Measurements from ENCODE around the gene PLA2G15. TPM values are rescaled to one million over a fixed set of nuclear protein-coding genes. Genes with fewer than 3 reads are reported as not detected.
A peak's percentile ranks its signal among the peaks of the same experiment; 100 is the strongest.

Gene PLA2G15
- total RNA-seq, 6 experiments from 2014 or later: 40.1 to 47.4 (median 44.4) TPM

DNA sequence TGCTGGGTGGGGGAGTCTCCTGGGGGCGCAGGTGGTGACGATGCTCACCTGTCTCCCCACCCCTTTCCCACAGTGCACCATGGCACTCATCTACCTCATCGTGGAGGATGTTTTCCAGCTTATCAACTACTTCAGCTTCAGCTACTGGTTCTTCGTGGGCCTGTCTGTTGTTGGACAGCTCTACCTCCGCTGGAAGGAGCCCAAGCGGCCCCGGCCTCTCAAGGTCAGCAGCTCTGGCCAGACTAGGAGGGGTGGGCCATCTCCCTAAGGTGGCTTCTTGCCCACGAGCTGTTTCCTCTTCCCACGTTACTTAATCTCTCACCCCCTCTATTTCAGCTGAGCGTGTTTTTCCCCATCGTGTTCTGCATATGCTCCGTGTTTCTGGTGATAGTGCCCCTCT is 51.1 kb downstream of the PLA2G15 start:
- no peak for DNase-seq
- TF ChIP-seq, protein P1, sequence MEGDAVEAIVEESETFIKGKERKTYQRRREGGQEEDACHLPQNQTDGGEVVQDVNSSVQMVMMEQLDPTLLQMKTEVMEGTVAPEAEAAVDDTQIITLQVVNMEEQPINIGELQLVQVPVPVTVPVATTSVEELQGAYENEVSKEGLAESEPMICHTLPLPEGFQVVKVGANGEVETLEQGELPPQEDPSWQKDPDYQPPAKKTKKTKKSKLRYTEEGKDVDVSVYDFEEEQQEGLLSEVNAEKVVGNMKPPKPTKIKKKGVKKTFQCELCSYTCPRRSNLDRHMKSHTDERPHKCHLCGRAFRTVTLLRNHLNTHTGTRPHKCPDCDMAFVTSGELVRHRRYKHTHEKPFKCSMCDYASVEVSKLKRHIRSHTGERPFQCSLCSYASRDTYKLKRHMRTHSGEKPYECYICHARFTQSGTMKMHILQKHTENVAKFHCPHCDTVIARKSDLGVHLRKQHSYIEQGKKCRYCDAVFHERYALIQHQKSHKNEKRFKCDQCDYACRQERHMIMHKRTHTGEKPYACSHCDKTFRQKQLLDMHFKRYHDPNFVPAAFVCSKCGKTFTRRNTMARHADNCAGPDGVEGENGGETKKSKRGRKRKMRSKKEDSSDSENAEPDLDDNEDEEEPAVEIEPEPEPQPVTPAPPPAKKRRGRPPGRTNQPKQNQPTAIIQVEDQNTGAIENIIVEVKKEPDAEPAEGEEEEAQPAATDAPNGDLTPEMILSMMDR (IDR thresholded peaks at IDR 0.05): no peak
- H3K4me3 Mint-ChIP-seq: no peak overlapping the region
- H3K9me3 Mint-ChIP-seq: no peaks in the 10 kb centered on the region
- H3K27ac Mint-ChIP-seq: no peak overlapping the region; the same call in 1 of the 2 replicates
- peaks cover 48% of the 10 kb centered on the region for H3K4me1 Mint-ChIP-seq (ENCODE audit: low read depth)
- H3K36me3 Mint-ChIP-seq (ENCODE audit: low read depth): peaks cover 33% of the 10 kb centered on the region
- H3K27me3 Mint-ChIP-seq (ENCODE audit: insufficient read depth): no peaks in the 10 kb centered on the region; the same call in 1 of the 2 replicates

DNA sequence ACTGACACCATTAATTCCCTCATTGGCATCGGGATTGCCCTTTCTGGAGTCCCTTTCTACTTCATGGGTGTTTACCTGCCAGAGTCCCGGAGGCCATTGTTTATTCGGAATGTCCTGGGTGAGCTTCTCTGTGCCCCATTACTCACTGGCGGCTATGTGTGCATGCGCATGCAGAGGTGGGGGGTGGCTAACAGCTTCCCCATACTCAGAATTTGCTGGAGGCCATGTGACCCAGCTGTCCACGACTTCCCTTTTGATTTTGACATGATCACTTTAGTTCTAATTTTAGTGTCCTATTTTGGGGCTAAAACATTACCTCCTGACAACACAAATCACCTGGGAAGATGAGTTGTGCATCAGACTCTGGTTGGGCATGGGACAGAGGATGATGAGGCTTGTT is 51.5 kb downstream of the PLA2G15 start:
- Mint-ChIP-seq H3K27me3 (ENCODE audit: insufficient read depth) (no peaks in the 10 kb centered on the region; the same call in 1 of the 2 replicates), H3K9me3 (no peaks in the 10 kb centered on the region), H3K4me3 (no peak overlapping the region), H3K36me3 (ENCODE audit: low read depth) (peaks cover 32% of the 10 kb centered on the region), H3K4me1 (ENCODE audit: low read depth) (peaks cover 48% of the 10 kb centered on the region), H3K27ac (peak overlapping the region; percentile 45; the same call in 1 of the 2 replicates)
- TF ChIP-seq, protein P1 (IDR thresholded peaks at IDR 0.05): no peak
- DNase-seq: no peak

DNA sequence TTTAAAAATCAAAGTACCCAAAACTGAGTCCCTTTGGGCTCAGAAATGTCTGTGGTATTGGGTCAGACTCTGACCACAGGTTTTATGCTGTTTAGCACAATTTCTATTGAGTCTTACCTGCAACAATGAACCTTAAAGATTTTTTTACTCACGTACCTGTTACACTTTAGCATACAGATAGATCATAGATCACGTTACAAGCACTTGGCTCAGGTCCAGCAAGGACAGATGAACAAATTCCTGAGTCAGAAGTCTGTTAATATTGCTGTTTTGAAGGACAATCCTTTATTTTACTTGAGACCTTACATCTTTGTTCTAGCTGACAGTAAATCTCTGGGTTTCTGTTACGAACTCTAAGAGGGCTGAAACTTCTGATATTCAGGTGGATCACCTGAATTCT is 52.7 kb downstream of the PLA2G15 start:
- Mint-ChIP-seq H3K4me1 (ENCODE audit: low read depth) (peaks cover 48% of the 10 kb centered on the region), H3K27me3 (ENCODE audit: insufficient read depth) (no peaks in the 10 kb centered on the region; the same call in 1 of the 2 replicates), H3K9me3 (no peaks in the 10 kb centered on the region), H3K27ac (peak overlapping the region; percentile 81), H3K4me3 (no peak overlapping the region), H3K36me3 (ENCODE audit: low read depth) (peaks cover 41% of the 10 kb centered on the region)
- DNase-seq: no peak
- TF ChIP-seq, protein P1 (IDR thresholded peaks at IDR 0.05): no peak

DNA sequence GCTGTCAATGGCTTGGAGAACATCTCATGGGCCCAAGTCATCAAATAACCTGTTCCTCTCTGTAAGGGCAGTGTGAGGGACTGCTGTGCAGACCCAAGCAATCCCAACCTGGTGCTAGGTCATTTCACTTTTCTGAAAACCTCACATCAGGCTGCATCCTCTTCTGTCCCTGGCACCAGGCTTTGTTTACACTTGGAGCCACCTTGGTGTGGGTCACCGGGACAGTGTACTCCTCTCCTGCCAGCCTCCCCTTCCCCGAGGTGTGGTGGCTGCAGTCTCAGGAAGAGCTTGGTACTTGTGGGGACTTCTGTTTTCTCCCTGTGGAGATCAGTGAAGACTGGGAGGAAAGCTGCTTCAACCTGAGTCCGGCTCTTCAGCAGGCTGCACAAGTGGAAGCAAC is 53.1 kb downstream of the PLA2G15 start:
- TF ChIP-seq, protein P1 (IDR thresholded peaks at IDR 0.05): no peak
- H3K36me3 Mint-ChIP-seq (ENCODE audit: low read depth): peaks cover 40% of the 10 kb centered on the region
- peak overlapping the region; percentile 81 for H3K27ac Mint-ChIP-seq
- H3K9me3 Mint-ChIP-seq: no peaks in the 10 kb centered on the region
- H3K4me3 Mint-ChIP-seq: peak overlapping the region; percentile 43; the same call in 1 of the 2 replicates
- no peak for DNase-seq
- H3K4me1 Mint-ChIP-seq (ENCODE audit: low read depth): peaks cover 48% of the 10 kb centered on the region
- H3K27me3 Mint-ChIP-seq (ENCODE audit: insufficient read depth): no peaks in the 10 kb centered on the region; the same call in 1 of the 2 replicates

DNA sequence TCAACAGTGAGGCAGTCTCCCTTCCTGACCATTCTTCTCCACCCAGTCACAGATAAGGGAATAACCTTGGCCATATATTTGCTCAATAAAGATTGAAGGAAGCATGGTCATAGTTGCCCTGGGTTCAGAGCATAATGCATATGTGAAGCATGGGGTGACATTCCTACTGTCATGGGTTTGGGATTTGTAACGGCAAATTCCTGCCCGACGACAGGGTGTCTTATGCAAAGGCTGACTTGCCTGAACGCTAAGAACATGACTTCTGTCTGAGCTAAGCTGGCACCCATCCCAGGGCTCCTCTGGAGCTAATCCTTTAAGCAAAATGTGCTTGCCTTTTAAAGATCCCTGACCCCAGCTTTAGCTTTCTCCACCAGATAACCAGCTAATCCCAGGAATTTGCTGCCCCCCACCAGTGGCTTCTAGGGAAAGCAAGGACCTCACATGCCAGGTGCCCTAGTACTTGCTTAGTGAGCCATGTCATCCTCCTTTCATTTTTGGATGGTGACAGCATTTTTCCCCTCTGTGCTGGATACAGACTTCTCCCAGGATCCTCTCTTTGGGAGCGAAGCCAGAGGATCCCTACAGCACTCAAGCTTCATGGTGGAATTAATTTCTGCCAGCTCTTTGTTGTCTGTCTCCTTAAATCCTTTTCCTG is 53.9 kb downstream of the PLA2G15 start:
- Mint-ChIP-seq H3K27me3 (ENCODE audit: insufficient read depth) (no peaks in the 10 kb centered on the region; the same call in 1 of the 2 replicates), H3K9me3 (no peaks in the 10 kb centered on the region), H3K4me3 (peak overlapping the region; percentile 43), H3K4me1 (ENCODE audit: low read depth) (peaks cover 48% of the 10 kb centered on the region), H3K36me3 (ENCODE audit: low read depth) (peaks cover 37% of the 10 kb centered on the region), H3K27ac (peak overlapping the region; percentile 81)
- TF ChIP-seq, protein P1 (IDR thresholded peaks at IDR 0.05): no peak
- peak; percentile 80 for DNase-seq

All from HFFc6 (cell line).